ENCODE results near the gene CAMK1D. TPM values are rescaled to one million over a fixed set of nuclear protein-coding genes. Genes with fewer than 3 reads are reported as not detected.

Gene CAMK1D
- total RNA-seq, 2 donors from 2014 or later: 4.8 to 14.5 TPM

GRCh38 chr10:12427276-12427675 lies 77.9 kb downstream of the CAMK1D start:
- H3K36me3 ChIP-seq: no peaks in the 10 kb centered on the region
- H3K27me3 ChIP-seq (replicated peaks; ENCODE audit: insufficient read depth): peaks cover 4% of the 10 kb centered on the region
- no peaks in the 10 kb centered on the region for H3K9me3 ChIP-seq
- WGBS: over 99% methylated on average over 8 of the region's 8 CpGs
- intact Hi-C loops (cut with DNase I): no loop called here
- H3K27ac ChIP-seq: no peak overlapping the region
- no peak for DNase-seq (ENCODE audit: low spot score)
- TF ChIP-seq, protein P1, sequence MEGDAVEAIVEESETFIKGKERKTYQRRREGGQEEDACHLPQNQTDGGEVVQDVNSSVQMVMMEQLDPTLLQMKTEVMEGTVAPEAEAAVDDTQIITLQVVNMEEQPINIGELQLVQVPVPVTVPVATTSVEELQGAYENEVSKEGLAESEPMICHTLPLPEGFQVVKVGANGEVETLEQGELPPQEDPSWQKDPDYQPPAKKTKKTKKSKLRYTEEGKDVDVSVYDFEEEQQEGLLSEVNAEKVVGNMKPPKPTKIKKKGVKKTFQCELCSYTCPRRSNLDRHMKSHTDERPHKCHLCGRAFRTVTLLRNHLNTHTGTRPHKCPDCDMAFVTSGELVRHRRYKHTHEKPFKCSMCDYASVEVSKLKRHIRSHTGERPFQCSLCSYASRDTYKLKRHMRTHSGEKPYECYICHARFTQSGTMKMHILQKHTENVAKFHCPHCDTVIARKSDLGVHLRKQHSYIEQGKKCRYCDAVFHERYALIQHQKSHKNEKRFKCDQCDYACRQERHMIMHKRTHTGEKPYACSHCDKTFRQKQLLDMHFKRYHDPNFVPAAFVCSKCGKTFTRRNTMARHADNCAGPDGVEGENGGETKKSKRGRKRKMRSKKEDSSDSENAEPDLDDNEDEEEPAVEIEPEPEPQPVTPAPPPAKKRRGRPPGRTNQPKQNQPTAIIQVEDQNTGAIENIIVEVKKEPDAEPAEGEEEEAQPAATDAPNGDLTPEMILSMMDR (IDR thresholded peaks at IDR 0.05): no peak
- no peak for TF ChIP-seq POLR2A (IDR thresholded peaks at IDR 0.05)
- no peak for TF ChIP-seq POLR2AphosphoS5 (IDR thresholded peaks at IDR 0.05)
- H3K4me3 ChIP-seq: no peak overlapping the region
- no peaks in the 10 kb centered on the region for H3K4me1 ChIP-seq (replicated peaks)

DNA sequence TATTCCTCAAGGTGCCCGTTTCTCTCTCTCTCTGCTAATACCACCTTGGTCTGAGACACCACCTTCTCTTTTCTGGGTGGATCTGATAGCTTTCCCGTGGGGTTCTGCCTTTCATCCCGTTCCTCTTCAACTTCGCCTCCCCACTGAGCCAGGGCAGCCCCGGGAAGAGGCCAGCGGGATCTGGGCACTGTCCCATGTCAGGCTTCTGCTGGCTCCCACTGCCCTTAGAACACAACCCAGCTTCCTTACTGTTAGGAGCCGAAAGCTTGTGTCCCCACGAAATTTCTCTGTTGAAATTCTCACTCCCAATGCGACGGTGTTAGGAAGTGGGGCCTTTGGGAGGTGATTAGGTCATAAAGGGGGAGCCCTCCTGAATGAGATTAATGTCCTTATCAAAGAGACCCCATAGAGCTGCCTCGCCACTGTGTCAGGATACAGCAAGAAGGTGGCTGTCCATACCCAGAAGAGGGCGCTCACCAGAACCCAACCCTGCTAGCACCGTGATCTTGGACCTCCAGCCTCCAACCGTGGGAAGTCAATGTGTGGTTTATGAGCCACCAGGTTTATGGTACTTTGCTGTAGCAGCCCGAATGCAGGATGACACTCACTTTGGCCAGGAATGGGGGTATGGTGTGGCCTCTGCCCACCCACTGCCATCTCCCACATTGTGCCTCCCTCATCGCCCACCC lies 79.2 kb downstream of the CAMK1D start:
- no peaks in the 10 kb centered on the region for H3K36me3 ChIP-seq
- 92% methylated on average over 16 of the region's 16 CpGs for WGBS
- DNase-seq (ENCODE audit: low spot score): no peak
- H3K4me3 ChIP-seq: no peak overlapping the region
- H3K27me3 ChIP-seq (replicated peaks; ENCODE audit: insufficient read depth): peaks cover 4% of the 10 kb centered on the region
- H3K9me3 ChIP-seq: no peaks in the 10 kb centered on the region
- intact Hi-C loops (cut with DNase I): no loop called here
- no peaks in the 10 kb centered on the region for H3K4me1 ChIP-seq (replicated peaks)
- TF ChIP-seq POLR2A (IDR thresholded peaks at IDR 0.05) (no peak), POLR2AphosphoS5 (IDR thresholded peaks at IDR 0.05) (no peak)
- TF ChIP-seq, protein P1 (IDR thresholded peaks at IDR 0.05): no peak
- no peak overlapping the region for H3K27ac ChIP-seq

- H3K4me3 ChIP-seq: no peak overlapping the region
- WGBS: 89% methylated on average over 11 of the region's 11 CpGs
- no peak for DNase-seq (ENCODE audit: low spot score)
- no peaks in the 10 kb centered on the region for H3K36me3 ChIP-seq
- TF ChIP-seq, protein P1 (IDR thresholded peaks at IDR 0.05): no peak
- TF ChIP-seq POLR2AphosphoS5 (IDR thresholded peaks at IDR 0.05) (no peak), POLR2A (IDR thresholded peaks at IDR 0.05) (no peak)
- intact Hi-C loops (cut with DNase I): no loop called here
- H3K27ac ChIP-seq: no peak overlapping the region
- H3K27me3 ChIP-seq (replicated peaks; ENCODE audit: insufficient read depth): peaks cover 4% of the 10 kb centered on the region
- H3K9me3 ChIP-seq: no peaks in the 10 kb centered on the region
- no peaks in the 10 kb centered on the region for H3K4me1 ChIP-seq (replicated peaks)
These were observed 81.1 kb downstream of the CAMK1D start for GRCh38 chr10:12430406-12430982.

DNA sequence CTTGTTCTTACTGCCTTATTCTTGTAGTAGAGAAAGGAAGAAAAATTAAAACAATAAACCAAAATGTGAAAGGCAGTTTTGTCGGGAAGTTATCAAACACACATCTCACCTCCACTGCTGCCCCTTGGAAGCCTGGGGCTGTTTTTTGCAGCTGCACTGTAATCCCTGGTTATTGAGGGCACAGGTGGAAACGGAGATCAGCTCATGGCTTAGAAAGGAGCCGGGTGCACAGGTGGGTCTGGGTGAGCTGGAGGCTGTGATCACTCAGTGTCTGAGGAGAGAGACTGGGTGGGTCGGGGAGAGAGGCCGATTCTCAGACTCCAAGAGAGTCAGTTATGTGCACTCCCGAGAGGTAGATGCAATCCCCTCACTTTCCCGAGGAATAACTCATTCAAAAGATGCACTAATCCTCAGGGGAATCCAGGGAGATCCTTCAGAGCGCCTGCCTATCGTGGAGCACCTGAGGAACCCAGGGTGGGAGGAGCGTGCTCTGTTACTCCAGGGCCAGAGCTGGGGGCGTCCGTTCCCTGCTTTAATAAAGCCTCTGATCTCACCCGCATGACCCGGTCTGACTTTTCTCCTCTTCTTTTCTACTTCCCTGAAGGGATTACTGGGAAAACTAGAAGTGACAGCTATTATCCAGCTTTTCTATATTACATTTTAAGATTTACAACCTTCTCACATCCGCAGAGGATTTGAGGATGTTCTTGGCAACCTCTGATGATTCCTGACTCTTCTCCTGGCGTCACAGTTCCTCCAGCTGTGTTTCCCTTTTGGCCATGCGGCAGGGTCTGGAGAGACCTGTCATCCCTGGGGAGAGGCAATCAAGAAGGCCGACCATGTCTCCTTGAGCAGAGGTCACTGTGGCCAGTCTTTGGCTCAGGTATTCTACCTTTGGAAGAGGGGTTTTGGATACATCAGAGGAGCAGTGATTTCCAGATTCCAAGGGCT lies 82.1 kb downstream of the CAMK1D start:
- WGBS: 59% methylated on average over 18 of the region's 18 CpGs
- no peaks in the 10 kb centered on the region for H3K9me3 ChIP-seq
- intact Hi-C loops (cut with DNase I): no loop called here

More for the DNA sequence above, 82.1 kb downstream of the CAMK1D start:
- Histone ChIP-seq H3K4me1 (replicated peaks) (no peaks in the 10 kb centered on the region), H3K27me3 (replicated peaks; ENCODE audit: insufficient read depth) (peaks cover 4% of the 10 kb centered on the region), H3K36me3 (no peaks in the 10 kb centered on the region), H3K27ac (no peak overlapping the region), H3K4me3 (no peak overlapping the region)
- DNase-seq (ENCODE audit: low spot score): no peak
- TF ChIP-seq, protein P1 (IDR thresholded peaks at IDR 0.05): no peak
- TF ChIP-seq POLR2AphosphoS5 (IDR thresholded peaks at IDR 0.05): no peak
- no peak for TF ChIP-seq POLR2A (IDR thresholded peaks at IDR 0.05)
